LNCAP (cell line): ENCODE results near the gene SDF4.

Experiments
- TF ChIP-seq, protein P1 (sequence below): fragments of 450-650 bp; IDR thresholded peaks from 2 replicates; pipeline ENCODE4 v1.5.1; 2017; ENCODE audit warnings: mild to moderate bottlenecking

SDF4 gene

DNA sequence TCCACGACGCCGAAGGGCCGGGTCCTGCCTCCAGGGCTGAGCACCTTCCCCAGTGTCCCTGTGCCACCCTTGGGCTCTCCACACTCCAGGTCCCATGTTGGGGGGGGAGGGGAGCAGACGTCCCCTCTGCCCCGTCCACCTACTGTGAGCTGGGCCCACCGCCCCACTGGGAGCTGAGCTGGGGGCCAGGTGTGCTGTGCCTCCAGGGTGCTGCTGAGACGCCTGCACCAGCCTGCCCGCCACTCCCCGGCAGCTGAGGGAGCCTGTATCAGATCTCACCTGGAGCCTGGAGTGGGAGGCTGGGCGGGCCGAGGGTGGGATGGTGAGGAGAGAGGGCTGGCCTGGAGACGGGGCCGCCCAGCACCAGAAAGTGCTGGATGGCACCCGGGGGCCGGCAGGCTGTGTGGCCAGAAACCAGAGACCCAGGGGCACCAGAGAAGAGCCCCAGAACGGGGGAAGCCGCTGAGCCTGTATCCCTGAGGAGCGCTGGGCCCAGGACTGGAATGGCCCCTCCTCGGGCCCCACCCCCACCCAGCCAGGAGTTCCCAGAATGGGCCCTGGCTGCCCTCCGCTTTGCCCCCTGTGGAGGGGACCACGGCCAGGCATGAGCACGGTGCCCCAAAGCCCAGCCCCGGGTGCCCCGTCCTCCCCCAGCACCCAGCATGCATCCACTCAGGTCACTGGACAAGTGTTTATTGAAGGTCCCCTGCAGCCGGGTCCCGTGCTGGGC lies 28.8 kb downstream of the SDF4 start:
- TF ChIP-seq, protein P1, sequence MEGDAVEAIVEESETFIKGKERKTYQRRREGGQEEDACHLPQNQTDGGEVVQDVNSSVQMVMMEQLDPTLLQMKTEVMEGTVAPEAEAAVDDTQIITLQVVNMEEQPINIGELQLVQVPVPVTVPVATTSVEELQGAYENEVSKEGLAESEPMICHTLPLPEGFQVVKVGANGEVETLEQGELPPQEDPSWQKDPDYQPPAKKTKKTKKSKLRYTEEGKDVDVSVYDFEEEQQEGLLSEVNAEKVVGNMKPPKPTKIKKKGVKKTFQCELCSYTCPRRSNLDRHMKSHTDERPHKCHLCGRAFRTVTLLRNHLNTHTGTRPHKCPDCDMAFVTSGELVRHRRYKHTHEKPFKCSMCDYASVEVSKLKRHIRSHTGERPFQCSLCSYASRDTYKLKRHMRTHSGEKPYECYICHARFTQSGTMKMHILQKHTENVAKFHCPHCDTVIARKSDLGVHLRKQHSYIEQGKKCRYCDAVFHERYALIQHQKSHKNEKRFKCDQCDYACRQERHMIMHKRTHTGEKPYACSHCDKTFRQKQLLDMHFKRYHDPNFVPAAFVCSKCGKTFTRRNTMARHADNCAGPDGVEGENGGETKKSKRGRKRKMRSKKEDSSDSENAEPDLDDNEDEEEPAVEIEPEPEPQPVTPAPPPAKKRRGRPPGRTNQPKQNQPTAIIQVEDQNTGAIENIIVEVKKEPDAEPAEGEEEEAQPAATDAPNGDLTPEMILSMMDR: no peak

DNA sequence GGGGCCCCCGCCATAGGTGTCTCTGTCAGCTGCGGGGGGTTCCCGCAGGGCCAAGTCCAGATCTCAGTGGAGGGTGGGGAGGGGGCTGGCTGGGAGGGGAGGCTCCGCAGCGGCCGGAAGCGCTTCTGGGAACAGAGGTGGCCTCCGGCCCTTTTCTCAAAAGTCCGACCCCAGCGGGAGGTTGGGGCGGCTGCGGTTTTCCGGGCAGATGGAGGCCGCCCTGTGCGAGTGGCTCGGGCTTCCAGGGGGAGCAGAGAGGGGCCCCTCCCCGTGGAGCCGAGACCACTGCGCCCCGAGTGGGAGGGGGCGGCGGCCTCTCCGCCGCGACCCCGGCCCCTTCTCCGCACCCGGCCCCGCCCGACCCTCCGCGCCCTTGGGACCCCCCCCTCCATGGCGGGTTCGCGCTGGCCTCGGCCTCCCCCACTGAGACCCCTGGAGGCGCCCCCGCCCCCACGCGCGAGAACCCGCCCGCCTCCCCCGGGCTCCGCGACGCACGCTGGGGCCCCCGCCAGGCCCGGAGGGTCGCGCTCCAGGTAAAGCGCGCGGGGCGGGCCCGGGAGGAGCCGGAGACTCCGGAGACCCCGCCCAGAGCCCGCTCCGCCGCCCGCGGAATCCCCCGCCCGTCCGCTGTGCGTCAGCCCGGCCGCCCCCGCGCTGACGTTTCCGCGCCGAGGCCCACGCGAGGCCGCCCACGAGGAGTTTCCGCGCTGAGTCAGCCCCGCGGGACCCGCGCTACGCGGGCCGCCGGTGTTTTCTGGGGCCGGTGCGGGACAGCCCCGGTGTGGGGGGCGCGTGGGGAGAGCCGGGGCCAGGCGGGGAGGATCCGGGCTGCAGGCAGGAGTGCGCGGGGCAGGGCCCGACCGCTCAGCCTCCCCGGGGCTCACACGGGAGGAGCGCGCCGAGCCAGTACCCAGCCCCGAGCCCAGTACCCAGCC lies 30.7 kb downstream of the SDF4 start:
- TF ChIP-seq, protein P1: no peak

GRCh38 chr1:1199961-1200875 lies 31.6 kb downstream of the SDF4 start:
- TF ChIP-seq, protein P1: no peak

DNA sequence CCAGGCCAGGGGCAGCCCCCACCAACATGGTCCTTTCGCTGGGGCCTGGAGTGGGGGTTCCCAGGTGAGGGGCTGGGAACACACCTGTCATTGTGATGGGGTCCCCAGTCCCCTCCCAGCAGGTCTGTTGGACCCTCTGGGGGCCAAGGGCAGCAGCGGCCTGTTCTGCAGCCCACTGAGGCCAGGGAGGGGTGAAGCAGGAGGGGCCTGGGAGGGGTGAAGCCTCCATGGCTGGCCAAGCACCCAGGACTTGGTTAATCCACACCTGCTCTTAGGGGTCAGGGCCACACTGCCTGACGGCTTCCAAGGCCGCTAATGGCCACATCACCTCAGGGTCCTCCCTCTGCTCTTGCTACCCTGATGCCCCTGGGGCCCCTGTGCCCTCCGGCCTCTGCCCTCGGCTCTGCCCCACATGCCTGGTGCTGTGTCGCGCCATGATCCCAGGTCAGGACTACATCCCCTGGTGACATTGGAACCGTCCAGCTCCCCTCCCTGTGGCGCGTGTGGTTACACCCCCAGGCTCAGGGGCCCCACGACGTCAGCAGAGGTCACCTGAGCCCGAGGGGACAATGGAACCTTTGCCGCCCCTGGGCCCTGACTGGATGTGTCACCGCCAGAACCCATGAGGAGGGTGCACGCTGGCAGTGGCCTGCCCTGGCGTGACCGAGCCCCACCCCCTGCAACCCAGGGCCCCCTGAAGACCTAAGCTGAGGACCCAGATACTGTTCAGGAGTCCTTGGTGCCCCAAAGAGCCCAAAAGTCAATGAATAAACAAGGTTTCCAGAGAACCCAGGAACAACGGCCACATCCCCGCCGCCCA lies 32.5 kb downstream of the SDF4 start:
- TF ChIP-seq, protein P1: no peak

DNA sequence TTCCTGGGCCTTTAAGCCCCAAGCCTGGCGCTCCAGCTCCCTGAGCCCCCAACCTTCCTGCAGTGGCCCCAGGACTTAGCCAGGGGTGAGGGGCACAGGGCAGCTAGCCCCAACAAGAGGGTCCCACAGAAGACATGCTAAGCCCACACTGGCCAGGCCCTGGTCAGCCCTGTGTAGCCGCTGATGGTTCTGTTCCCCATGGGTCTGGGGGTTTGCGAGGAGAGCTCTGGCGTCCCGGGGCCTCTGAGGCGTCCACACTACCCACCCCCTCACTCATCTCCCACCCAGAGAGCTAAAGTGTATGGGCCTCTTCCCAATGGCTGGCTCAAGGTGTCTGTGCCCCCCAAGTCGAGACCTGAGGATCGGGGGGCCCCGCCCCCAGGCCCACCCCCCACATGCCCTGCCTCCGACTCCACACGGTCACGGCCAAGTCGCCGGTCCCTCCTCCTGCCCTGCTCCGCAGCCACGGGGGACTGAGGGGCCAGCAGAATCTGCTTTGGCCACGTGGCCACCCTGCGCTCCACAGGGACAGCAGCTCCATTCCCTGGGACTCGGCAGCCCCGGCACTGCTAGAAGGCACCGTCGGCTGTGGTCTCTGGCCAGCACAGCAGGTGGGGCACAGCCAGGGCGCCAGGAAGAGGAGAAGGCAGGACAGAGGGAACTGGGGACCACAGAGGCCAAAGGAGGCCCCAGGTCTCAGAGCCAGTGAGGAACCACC lies 33.2 kb downstream of the SDF4 start:
- TF ChIP-seq, protein P1: no peak

- TF ChIP-seq, protein P1: no peak
Measured at GRCh38 chr1:1197551-1198422, 34.0 kb downstream of the SDF4 start.
